GM19025 (cell line): Measurements from ENCODE around the gene C19orf12.

Experiments
- ATAC-seq: cut with Tn5 transposase; IDR thresholded peaks from one replicate; pipeline ENCODE4 v1.9.1; 2021; ENCODE audit warnings: mild to moderate bottlenecking, low read depth, moderate library complexity; ENCODE audit not compliant: unreplicated experiment

C19orf12 gene

GRCh38 chr19:29714953-29715700, at the start of gene C19orf12:
Gene C19orf12, minus strand, starts transcription at chr19:29715261. Its CDS starts 6,848 bp downstream, at chr19:29708413.
- ATAC-seq = peak; percentile 72

DNA sequence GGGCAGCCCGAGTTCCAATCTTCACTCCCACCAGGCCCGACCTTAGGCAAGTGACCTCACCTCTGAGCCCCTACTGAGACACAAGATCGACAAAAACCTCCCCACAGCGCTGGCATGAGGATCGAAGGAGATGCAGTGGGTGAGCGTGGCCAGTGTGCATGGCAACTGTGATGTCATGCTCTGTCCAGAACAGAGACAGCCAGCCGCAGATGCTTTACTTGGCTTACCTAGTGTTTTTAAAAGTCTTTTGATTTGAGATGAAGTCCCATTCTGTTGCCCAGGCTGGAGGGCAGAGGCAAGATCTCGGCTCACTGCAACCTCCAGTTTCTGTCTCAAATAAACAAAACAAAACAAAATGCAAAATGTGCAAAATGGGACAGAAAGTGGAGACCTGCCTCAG, 49.3 kb upstream of the C19orf12 start:
- ATAC-seq = no peak

DNA sequence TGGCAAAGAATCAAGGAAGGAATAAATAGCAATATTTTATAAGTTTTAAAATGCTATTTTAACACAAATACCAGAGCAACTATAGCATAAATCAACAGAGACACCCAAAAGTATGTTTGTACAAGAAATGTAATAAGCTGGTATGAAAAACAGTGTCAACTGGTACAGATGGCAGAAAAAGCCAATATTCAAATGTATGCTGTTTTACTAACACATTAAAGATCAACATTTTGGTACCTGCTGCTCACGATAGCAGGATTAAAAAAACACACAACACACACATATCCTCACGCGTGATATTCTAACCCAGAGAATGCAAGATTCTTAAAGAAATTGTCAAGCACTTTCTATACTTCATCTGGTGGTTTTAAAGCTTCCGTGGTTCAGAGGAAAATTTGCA, 48.1 kb upstream of the C19orf12 start:
- no peak for ATAC-seq

DNA sequence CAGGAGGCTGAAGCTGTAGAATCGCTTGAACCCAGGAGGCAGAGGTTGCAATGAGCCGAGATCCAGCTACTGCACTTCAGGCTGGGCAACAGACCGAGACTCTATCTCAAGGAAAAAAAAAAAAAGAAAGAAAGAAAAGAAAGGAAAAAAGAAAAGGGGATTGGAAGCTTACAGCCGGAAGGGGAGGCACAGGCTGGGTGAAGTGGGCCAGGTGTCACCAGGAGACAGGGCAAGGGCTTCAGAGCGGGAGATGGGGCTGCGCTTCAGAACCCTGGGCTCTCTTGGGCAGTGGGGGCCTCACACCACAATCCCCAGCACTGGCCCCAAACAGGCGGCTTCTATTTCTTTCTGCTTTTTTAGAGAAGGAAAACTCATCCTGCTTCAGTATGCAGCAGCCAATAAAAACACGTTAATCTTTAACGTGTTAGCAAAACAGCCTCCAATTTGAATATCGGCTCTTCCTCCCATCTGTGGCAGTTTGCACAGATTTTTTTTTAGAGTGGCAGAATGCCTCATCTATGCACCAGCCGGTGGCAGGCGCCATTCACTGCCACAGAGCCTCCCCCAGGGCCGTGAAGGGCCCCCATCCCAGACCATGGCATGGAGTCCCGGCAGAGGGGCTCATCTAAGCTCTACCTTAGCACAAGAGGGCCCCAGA, 46.6 kb upstream of the C19orf12 start:
- ATAC-seq = no peak

DNA sequence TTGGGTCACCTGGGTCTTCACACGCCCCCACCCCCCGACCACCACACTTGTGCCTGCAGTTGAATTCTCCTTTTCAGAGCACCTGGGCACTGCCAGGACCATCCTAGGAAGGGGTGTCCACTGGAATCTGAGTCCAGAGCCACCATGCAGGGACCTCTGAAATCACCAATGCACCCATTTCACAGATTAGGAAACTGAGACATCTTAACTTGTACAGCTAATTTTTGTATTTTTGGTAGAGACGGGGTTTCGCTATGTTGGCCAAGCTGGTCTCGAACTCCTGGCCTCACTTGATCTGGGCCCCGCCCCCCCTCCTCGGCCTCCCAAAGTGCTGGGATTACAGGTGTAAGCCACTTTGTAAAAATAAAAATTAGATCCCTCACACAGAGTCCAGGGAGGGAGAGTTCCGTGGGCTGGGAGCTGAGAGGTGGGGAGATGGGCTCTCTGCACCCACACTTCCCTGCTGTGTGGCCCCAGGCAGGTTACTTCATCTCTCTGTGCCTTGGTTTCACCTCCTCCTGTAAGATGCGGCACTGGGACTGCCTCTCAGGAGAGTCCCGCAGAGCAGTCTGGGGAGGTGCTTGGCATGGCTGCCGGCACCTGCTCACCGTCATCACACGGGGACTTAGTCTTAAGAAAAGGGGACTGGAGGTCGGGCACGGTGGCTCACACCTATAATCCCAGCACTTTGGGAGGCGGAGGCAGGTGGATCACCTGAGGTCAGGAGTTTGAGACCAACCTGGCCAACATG, 45.9 kb upstream of the C19orf12 start:
- ATAC-seq = no peak

DNA sequence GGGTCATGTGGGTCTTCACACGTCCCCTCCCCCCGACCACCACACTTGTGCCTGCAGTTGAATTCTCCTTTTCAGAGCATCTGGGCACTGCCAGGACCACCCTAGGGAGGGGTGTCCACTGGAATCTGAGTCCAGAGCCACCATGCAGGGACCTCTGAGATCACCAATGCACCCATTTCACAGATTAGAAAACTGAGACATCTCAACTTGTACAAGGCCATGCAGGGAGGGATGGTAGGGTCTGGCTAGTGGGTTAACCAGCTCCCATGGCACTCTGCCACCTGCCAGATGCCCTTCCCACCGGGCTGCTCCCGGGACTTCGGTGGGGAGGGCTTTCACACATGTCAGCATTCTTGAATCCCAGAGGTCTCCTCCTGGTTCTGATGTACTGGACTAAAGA, 44.3 kb upstream of the C19orf12 start:
- ATAC-seq = no peak

DNA sequence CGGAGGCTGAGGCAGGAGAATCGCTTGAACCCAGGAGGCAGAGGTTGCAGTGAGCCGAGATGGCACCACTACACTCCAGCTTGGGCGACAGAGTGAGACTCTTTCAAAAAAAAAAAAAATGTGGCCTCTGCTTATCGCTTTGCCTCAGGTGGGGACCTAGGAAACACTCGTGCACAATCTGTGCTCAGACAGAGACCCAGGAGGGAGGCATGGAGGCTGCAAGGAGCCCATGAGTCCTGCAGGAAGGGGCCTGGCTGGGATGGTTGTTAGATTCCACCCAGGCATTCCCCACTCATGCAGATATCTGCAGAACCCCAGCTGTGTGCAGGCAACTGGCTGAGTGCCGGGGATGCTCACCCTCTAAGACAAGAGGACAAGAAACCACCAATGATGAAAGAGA, 43.8 kb upstream of the C19orf12 start:
- no peak for ATAC-seq

DNA sequence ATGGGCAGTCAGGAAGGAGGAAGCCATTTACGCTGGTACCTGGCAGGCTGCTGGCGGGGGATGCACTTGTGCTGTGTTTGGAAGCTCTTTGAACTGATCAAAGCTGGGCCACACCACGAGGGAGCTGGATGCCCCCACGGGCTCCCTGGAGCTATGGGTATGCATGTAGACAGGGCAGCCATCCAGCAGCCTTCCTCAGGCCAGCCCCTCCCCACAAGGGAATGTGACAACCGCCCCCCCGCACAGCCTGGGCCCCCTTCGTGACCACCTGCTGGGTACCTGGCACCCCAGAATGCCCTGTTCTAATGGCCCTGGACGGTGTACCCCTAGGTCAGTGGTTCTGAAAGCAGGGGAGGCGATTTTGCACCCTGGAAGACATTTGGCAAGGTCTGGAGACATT, 42.5 kb upstream of the C19orf12 start:
- no peak for ATAC-seq

- no peak for ATAC-seq
Measured at GRCh38 chr19:29753934-29754305, 38.9 kb upstream of the C19orf12 start.

- no peak for ATAC-seq
Measured at GRCh38 chr19:29753190-29753933, 38.3 kb upstream of the C19orf12 start.

DNA sequence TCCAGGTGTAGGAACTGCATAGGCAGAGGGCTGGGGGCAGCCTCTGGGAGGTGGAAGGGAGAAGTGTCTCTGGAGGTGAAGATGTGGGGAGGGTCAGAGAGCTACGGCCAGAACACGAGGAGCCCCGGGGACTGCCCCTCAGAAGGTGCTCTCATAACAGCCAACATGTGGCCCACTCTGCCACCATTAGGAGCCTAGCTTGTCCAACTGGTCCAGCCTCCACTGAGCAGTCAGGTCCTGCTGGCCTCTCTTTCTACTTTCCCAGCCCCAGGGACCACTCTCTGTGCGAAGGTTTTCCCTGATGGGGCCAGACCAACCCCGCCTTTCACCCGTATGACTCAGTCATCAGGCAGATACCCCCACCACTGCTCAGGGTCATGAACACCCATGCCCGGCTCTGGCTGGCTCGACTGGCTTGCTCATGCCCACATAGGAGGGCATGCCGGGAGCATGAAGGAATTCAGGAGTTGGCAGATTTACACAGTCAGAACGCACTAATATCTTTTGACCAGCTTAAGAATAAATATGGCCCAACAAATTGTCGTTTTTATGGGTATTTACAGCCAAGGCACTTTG, 37.5 kb upstream of the C19orf12 start:
- no peak for ATAC-seq

GRCh38 chr19:29751932-29752331, 36.9 kb upstream of the C19orf12 start:
- ATAC-seq = no peak

DNA sequence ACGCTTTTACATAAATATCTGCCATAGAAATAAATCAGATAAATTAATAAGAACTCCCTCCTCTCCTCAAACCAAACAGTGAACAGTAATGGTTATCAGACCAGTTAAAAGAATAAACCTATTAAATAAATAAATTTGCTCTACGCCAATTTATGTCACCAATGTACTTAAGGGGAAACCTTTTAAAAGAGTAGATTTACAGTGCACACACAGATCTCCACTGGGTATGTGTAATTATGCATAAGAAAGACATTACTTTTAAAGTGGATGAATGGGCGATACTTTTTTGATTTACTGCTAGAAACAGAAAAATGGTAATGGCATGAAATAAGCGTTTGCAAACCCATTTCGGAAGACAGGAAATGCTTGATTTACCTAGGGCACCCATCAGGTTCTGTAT, 34.9 kb upstream of the C19orf12 start:
- ATAC-seq = no peak

GRCh38 chr19:29748996-29749849, 34.2 kb upstream of the C19orf12 start:
- ATAC-seq = no peak

DNA sequence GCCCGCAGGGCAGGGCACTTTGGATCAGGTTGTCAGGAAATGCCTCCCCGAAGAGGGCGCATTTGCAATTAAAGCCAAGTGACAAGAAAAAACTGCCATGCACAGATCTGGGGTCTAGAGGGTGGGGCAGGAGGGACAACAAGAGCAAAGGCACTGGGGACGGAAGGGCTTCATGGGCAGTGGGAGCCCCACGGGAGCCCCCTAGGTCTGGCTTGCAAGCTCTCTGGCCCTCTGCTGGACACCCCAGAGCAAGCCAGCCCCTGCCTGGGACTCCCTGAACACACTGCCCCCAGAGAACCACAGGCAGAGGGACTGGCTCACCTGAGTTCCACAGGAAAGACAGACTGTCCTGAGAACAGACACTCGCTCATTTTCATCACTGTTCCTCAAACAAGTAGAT, 30.2 kb upstream of the C19orf12 start:
- no peak for ATAC-seq

GRCh38 chr19:29743681-29744080, 28.6 kb upstream of the C19orf12 start:
- ATAC-seq = no peak

DNA sequence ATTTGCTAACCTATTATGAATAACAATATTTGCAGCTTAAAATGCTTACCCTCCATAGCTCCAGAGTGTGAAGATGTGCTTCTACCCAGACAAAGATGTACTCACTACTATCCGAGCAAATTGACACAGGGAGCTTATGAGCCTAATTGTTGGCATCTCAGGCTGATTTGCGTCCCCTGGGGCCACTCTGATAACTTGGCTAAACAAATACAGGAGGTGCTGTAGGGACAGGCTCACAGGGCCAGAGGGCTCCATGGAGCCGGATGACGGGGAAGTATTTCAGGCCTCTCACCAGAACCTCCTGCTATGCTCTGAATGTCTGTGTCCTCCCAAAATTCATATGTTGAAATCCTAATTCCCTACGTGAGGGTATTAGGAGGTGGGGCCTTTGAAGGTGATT, 26.7 kb upstream of the C19orf12 start:
- ATAC-seq = no peak

DNA sequence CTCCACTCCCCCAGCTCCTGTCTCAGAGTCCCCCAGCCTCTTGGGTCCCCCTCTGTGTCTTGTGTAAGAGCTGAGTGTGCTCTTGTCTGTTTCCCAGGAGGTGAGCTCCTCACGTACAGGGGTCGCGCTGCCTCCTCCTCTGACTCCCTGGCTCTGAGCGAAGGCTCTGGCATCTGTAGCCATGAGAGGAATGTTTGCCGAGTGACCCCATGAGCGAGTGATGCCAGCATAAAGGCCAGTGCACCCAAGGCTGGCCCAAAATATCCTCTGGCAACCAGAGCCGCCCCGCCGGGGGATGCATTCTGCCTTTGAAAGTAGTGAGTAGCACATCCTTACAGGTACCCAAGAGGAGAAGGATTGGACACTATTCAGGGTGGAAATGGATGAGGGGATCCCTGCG, 26.2 kb upstream of the C19orf12 start:
- no peak for ATAC-seq

GRCh38 chr19:29737461-29738000, 22.5 kb upstream of the C19orf12 start:
- no peak for ATAC-seq
